ENCODE results near the gene PLCB3.
A peak's percentile ranks its signal among the peaks of the same experiment; 100 is the strongest.

Gene PLCB3

GRCh38 chr11:64285885-64286800, 34.8 kb downstream of the PLCB3 start:
- no peak for TF ChIP-seq CTCF (conservative IDR thresholded peaks at IDR 0.05; ENCODE audit: low read length)
- H3K4me3 ChIP-seq (ENCODE audit: low read length): peak overlapping the region; percentile 70
- DNase-seq (ENCODE audit: low read depth): no peak

- H3K4me3 ChIP-seq (ENCODE audit: low read length): peak overlapping the region; percentile 70
- no peak for DNase-seq (ENCODE audit: low read depth)
- TF ChIP-seq CTCF (conservative IDR thresholded peaks at IDR 0.05; ENCODE audit: low read length): no peak
Measured at GRCh38 chr11:64286801-64287159, 35.5 kb downstream of the PLCB3 start.

GRCh38 chr11:64287676-64288352, 36.5 kb downstream of the PLCB3 start:
- H3K4me3 ChIP-seq (ENCODE audit: low read length): no peak overlapping the region
- DNase-seq (ENCODE audit: low read depth): no peak
- TF ChIP-seq CTCF (conservative IDR thresholded peaks at IDR 0.05; ENCODE audit: low read length): no peak

GRCh38 chr11:64288353-64288750, 37.0 kb downstream of the PLCB3 start:
- no peak for DNase-seq (ENCODE audit: low read depth)
- TF ChIP-seq CTCF (conservative IDR thresholded peaks at IDR 0.05; ENCODE audit: low read length): no peak
- H3K4me3 ChIP-seq (ENCODE audit: low read length): no peak overlapping the region

- no peak for DNase-seq (ENCODE audit: low read depth)
- no peak for TF ChIP-seq CTCF (conservative IDR thresholded peaks at IDR 0.05; ENCODE audit: low read length)
- H3K4me3 ChIP-seq (ENCODE audit: low read length): no peak overlapping the region
Measured at GRCh38 chr11:64289002-64289564, 37.8 kb downstream of the PLCB3 start.

- no peak overlapping the region for H3K4me3 ChIP-seq (ENCODE audit: low read length)
- DNase-seq (ENCODE audit: low read depth): no peak
- no peak for TF ChIP-seq CTCF (conservative IDR thresholded peaks at IDR 0.05; ENCODE audit: low read length)
Measured at GRCh38 chr11:64290352-64291261, 39.3 kb downstream of the PLCB3 start.
